Thoracic aorta (tissue), 2 donors: ENCODE measurements around the gene SOCS3. TPM values are rescaled to one million over a fixed set of nuclear protein-coding genes. Genes with fewer than 3 reads are reported as not detected.

Source experiments
- ATAC-seq: fragments of 150-250 bp; one replicate; pipeline ENCODE4 v1.8.0; 2017; ENCODE audit warnings: low read depth; ENCODE audit not compliant: insufficient number of reproducible peaks, low FRiP score
- DNase-seq: peaks from one replicate; pipeline ENCODE4 v3.0.0-alpha.2; 2020; ENCODE audit warnings: low spot score
- H3K27ac ChIP-seq, 2 donors: fragments of 200-600 bp; sonication (generic); 1 replicate in 1 of 2; 2 replicates in 1 of 2; pipeline ENCODE4 v1.5.1; 2016; ENCODE audit warnings: mild to moderate bottlenecking in 2 of 2, moderate library complexity in 2 of 2
- H3K27me3 ChIP-seq: fragments of 200-600 bp; sonication (generic); replicated peaks from 2 replicates; pipeline ENCODE4 v1.6.0; 2016; ENCODE audit warnings: mild to moderate bottlenecking; ENCODE audit not compliant: insufficient read depth
- H3K36me3 ChIP-seq: fragments of 200-600 bp; sonication (generic); one replicate; pipeline ENCODE4 v1.5.1; 2016
- H3K4me1 ChIP-seq, 2 donors: fragments of 200-600 bp; sonication (generic); 1 replicate in 1 of 2; 2 replicates in 1 of 2; pipeline versions ENCODE4 v1.5.1 to v1.6.0; 2016; ENCODE audit warnings: low read depth in 2 of 2, mild to moderate bottlenecking in 1 of 2; ENCODE audit not compliant: control insufficient read depth in 1 of 2
- H3K4me3 ChIP-seq: fragments of 200-600 bp; sonication (generic); 2 replicates; pipeline ENCODE4 v1.5.1; 2016; ENCODE audit warnings: mild to moderate bottlenecking
- H3K9me3 ChIP-seq: fragments of 200-600 bp; sonication (generic); 2 replicates; pipeline ENCODE4 v1.5.1; 2016
- CTCF ChIP-seq: fragments of 200-600 bp; sonication (generic); IDR thresholded peaks from one replicate; pipeline ENCODE4 v1.5.1; 2019; ENCODE audit warnings: antibody characterized with exemption
- total RNA-seq, 2 donors: library from RNA; depleted of rRNA; stranded (reverse); fragments of >200 nt; gene quantifications; one replicate each; pipeline versions ENCODE4 v1.1.0 to v1.2.3, GENCODE V29; 2016

Gene SOCS3
- total RNA-seq, 2 donors from 2014 or later, result 313 to 361 TPM

- peak overlapping the region; percentile 97 to 99 for H3K27ac ChIP-seq
- H3K4me1 ChIP-seq, result peaks cover 19 to 29% of the 10 kb centered on the region in 2 donors
- no peaks in the 10 kb centered on the region for H3K9me3 ChIP-seq
- ATAC-seq, result no peak
- no peak for DNase-seq
- no peak for TF ChIP-seq CTCF
- no peaks in the 10 kb centered on the region for H3K27me3 ChIP-seq
- H3K36me3 ChIP-seq, result no peaks in the 10 kb centered on the region
- peak overlapping the region; percentile 77 for H3K4me3 ChIP-seq
Observed at GRCh38 chr17:78343543-78344201, 16.2 kb downstream of the SOCS3 start.

GRCh38 chr17:78343187-78343542 is 16.7 kb downstream of the SOCS3 start:
- peak; percentile 21 for ATAC-seq
- no peaks in the 10 kb centered on the region for H3K27me3 ChIP-seq
- peaks cover 19 to 29% of the 10 kb centered on the region in 2 donors for H3K4me1 ChIP-seq
- H3K4me3 ChIP-seq, result peak overlapping the region; percentile 77
- TF ChIP-seq CTCF, result no peak
- no peaks in the 10 kb centered on the region for H3K36me3 ChIP-seq
- H3K9me3 ChIP-seq, result no peaks in the 10 kb centered on the region
- DNase-seq, result peak; percentile 74
- peak overlapping the region; percentile 97 to 99 for H3K27ac ChIP-seq

DNA sequence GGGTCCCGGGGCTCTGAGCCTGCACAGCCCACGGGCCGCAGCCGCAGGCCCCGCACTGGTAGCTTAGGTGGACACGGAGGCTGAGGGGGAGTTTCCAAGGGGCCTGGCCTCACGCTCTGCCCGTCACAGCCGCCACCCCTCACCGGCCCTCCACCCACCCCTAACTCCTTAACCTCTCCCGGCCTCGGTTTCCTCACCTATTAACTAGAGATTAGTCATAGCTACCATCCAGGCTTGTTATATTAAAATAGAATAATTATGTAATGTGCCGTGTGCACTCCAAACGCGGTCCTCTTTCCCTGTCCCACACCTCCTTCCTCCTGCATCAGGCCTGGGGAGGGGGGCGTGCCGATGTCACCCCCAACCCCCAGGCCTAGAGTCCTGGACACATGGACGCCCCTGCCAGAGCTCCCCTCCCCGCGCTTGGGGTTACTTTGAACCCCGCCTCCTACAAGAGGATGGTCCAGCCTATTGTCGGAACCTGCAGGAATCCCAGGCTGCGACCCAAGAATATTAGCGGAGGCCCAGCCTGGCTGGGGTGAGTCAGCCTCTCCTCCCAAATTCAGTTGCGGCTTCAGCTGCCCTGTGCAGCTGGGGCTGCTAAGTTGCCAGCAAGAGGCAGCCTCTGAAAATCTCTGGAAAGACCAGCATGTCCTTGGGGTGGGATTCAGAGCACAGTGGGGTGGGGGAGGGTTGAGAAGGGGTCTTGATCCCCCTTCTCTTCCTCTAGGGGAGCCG is 17.3 kb downstream of the SOCS3 start:
- peak overlapping the region; percentile 97 to 99 for H3K27ac ChIP-seq
- H3K9me3 ChIP-seq, result no peaks in the 10 kb centered on the region
- H3K4me1 ChIP-seq, result peaks cover 19 to 29% of the 10 kb centered on the region in 2 donors
- no peaks in the 10 kb centered on the region for H3K27me3 ChIP-seq
- no peak for TF ChIP-seq CTCF
- H3K36me3 ChIP-seq, result no peaks in the 10 kb centered on the region
- peak; percentile 64 for DNase-seq
- peak overlapping the region; percentile 77 for H3K4me3 ChIP-seq
- ATAC-seq, result peak; percentile 76

DNA sequence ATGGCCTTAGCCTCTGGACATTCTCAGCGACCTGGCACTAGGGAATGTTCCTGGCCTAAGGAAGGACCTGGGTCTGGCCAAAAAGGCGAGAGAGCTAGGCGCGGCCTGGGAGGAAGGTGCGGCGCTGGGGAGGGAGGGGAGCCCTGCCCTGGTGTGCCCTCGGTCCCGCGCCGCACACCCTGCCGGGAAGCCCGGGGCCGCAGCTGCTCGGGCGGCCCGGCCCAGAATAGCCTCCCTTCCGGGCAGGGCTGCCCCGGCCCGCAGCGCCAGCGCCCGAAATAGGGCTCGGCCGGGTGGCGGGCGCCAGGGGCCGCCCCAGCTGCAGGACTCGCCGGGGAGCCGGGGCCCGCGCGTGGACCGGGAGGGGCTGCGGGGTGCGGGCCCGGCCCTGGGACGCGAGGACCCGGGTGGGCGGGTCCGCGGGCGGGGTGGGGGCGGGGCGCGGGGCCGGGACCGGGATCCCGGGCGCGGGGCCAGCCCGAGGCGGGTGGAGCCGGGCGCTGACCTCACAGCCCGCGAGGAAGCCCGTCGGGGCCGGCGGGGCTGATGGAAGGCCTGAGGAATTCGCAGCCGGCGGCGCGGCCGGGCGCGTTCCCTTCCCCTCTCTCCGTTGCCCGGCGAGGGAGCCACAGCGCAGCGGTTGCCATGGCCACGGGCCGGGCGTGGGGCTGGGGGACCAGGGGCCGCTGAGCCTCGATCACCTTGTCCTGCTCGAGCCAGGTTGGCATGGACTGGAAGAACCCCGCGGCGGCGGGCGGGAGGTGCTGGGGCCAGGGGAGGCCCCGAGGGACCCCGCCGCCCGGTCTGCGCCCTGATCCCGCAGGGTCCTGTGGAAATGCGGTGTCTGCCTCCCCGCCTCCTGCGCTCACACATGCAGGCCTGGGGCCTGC is 18.1 kb downstream of the SOCS3 start:
- Histone ChIP-seq H3K4me3 (peak overlapping the region; percentile 77), H3K4me1 (peaks cover 19 to 29% of the 10 kb centered on the region in 2 donors), H3K27ac (peak overlapping the region; percentile 97 to 99), H3K36me3 (no peaks in the 10 kb centered on the region), H3K9me3 (no peaks in the 10 kb centered on the region), H3K27me3 (no peaks in the 10 kb centered on the region)
- no peak for TF ChIP-seq CTCF
- DNase-seq (no peak), ATAC-seq (peak; percentile 60)
